ENCODE data around the gene EFNA2. TPM values are rescaled to one million over a fixed set of nuclear protein-coding genes. Genes with fewer than 3 reads are reported as not detected.

Gene EFNA2
- total RNA-seq, 2 donors from 2014 or later, result not detected

DNA sequence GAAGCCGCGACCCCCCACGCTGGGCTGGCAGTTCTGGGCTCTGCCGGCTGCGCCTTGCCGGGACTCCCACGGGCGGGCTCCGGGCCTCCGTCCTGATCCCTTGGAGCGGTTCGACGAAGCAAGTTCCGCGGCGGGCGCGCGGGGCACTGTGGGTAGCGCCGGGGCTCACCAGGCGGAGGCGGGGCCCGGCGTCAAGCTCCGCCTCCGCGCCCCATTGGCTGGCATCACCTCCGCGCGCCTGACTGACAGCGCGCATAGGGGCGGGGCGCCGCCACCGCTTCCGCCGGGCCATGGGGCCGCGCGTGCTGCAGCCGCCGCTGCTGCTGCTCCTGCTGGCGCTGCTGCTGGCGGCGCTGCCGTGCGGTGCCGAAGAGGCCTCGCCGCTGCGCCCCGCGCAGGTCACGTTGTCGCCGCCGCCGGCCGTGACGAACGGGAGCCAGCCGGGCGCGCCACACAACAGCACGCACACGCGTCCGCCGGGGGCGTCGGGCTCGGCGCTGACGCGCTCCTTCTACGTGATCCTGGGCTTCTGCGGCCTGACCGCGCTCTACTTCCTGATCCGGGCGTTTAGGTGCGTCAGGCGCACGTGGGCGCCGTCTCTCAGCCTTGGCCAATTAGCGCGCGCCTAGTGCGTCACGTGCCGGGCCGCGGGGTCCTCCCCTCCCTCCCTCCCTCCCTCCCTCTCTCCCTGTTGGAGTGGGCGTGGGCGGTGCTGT lies 10.3 kb upstream of the EFNA2 start, which contains the start of gene FAM174C:
Gene FAM174C, plus strand, starts transcription at position 271 of the 716 bp plus-strand sequence. Its CDS starts 20 bp downstream, at position 291.
- Mint-ChIP-seq H3K4me1 (peaks cover 42% of the 10 kb centered on the region), H3K4me3 (peak within 1 kb of the TSS; percentile 92), H3K27me3 (no peaks in the 10 kb centered on the region), H3K36me3 (ENCODE audit: low read depth) (peaks cover 4% of the 10 kb centered on the region), H3K27ac (peak within 1 kb of the TSS; percentile 98)
- no peaks in the 10 kb centered on the region for H3K9me3 ChIP-seq (ENCODE audit: control insufficient read depth, low read length, poor library complexity, severe bottlenecking)
- ATAC-seq (peak; percentile 83), DNase-seq (peak; percentile 86 to 98 (median 94))

DNA sequence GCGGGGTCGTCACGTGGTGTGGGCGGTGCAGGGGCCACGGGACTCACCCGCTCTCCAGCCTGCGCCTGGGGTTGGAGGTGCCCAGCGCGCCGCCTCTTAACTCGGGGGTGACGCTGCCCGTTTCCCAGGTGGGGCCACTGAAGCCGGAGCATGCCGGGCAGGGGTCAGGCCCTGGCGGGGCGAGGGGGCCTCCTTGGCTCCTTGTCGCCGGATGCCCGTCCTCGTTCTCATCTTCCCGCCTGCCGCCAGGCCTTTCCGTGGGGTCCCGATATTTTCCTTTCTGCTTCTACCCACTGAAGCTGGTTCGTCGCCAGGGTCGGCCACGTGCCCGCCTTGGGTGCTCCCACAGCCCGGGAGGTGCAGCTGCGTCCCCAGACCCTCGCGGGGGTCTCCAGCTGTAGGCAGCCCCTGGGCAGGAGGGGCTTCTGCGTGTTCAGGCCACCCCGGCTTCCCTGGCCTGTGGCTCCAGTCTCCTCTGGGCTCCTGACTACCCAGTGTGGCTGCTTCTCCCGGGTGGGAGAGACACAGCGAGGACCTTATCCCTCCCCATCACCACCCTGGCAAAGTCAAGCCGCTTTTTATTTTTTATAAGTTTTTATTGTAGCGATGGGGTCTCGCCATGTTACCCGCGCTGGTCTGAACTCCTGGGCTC lies 9.6 kb upstream of the EFNA2 start:
- peak overlapping the region; percentile 92 for H3K4me3 Mint-ChIP-seq
- ATAC-seq (no peak), DNase-seq (no peak)
- H3K36me3 Mint-ChIP-seq (ENCODE audit: low read depth), result peaks cover 3% of the 10 kb centered on the region
- no peaks in the 10 kb centered on the region for H3K9me3 ChIP-seq (ENCODE audit: control insufficient read depth, low read length, poor library complexity, severe bottlenecking)
- peak overlapping the region; percentile 98 for H3K27ac Mint-ChIP-seq
- H3K27me3 Mint-ChIP-seq, result no peaks in the 10 kb centered on the region
- peaks cover 38% of the 10 kb centered on the region for H3K4me1 Mint-ChIP-seq

DNA sequence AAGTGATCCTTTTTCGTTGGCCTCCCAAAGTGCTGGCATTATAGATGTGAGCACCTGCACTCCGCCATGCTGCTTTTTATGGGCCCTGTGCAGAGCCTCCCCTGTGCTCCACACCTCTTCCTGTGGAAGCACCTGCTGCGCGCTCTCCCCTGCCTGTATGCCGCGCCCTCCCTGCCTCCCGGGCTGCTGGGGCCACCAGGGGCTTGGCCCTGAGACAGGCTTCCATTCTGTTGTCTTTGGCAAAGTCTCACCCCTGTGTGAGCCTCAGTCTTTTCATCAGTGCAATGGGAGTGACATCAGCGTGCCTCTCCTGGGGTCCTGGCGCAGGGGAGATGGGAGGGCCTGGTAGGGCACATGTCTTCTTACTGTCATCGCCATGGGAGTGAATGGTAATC lies 9.0 kb upstream of the EFNA2 start:
- H3K9me3 ChIP-seq (ENCODE audit: control insufficient read depth, low read length, poor library complexity, severe bottlenecking), result no peaks in the 10 kb centered on the region
- Mint-ChIP-seq H3K27me3 (no peaks in the 10 kb centered on the region), H3K27ac (peak overlapping the region; percentile 98), H3K4me3 (peak overlapping the region; percentile 92), H3K36me3 (ENCODE audit: low read depth) (no peaks in the 10 kb centered on the region), H3K4me1 (peaks cover 33% of the 10 kb centered on the region)
- ATAC-seq, result no peak
- DNase-seq, result peak in 1 of 3 donors; percentile 30

DNA sequence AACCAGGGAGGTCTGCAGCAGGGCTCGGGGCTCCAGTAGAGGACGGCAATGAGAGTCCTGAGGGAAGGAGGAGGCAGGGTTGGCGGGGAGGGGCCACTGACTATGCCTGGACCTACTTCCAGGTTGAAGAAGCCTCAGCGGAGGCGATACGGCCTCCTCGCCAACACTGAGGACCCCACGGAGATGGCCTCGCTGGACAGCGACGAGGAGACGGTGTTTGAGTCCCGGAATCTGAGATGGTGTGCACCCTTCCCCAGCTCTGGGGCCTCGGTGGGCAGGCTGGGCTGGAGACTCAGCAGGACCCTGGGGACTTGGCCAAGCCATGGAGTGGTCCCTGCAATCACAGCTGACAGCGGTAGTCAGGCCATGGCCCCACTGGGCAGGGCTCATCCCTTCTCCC lies 8.6 kb upstream of the EFNA2 start:
- H3K9me3 ChIP-seq (ENCODE audit: control insufficient read depth, low read length, poor library complexity, severe bottlenecking), result no peaks in the 10 kb centered on the region
- Mint-ChIP-seq H3K36me3 (ENCODE audit: low read depth) (no peaks in the 10 kb centered on the region), H3K27ac (peak overlapping the region; percentile 98), H3K4me3 (peak overlapping the region; percentile 92), H3K4me1 (peaks cover 29% of the 10 kb centered on the region), H3K27me3 (no peaks in the 10 kb centered on the region)
- DNase-seq (no peak), ATAC-seq (no peak)

- Mint-ChIP-seq H3K36me3 (ENCODE audit: low read depth) (no peaks in the 10 kb centered on the region), H3K4me1 (peaks cover 23% of the 10 kb centered on the region), H3K27ac (no peak overlapping the region), H3K27me3 (no peaks in the 10 kb centered on the region), H3K4me3 (no peak overlapping the region)
- no peak for ATAC-seq
- H3K9me3 ChIP-seq (ENCODE audit: control insufficient read depth, low read length, poor library complexity, severe bottlenecking), result no peaks in the 10 kb centered on the region
- no peak for DNase-seq
Measured at GRCh38 chr19:1278074-1278473, 7.6 kb upstream of the EFNA2 start.

- no peak for ATAC-seq
- peak overlapping the region; percentile 43 for H3K27ac Mint-ChIP-seq
Measured at GRCh38 chr19:1278713-1279660, 6.7 kb upstream of the EFNA2 start.

GRCh38 chr19:1279782-1280341 lies 5.8 kb upstream of the EFNA2 start:
- peak overlapping the region; percentile 57 for H3K4me3 Mint-ChIP-seq
- no peak for ATAC-seq

More at GRCh38 chr19:1278713-1279660, 6.7 kb upstream of the EFNA2 start:
- H3K9me3 ChIP-seq (ENCODE audit: control insufficient read depth, low read length, poor library complexity, severe bottlenecking), result no peaks in the 10 kb centered on the region
- no peak overlapping the region for H3K4me3 Mint-ChIP-seq
- peaks cover 17% of the 10 kb centered on the region for H3K4me1 Mint-ChIP-seq
- no peaks in the 10 kb centered on the region for H3K36me3 Mint-ChIP-seq (ENCODE audit: low read depth)
- DNase-seq, result no peak
- peaks cover 1% of the 10 kb centered on the region for H3K27me3 Mint-ChIP-seq

DNA sequence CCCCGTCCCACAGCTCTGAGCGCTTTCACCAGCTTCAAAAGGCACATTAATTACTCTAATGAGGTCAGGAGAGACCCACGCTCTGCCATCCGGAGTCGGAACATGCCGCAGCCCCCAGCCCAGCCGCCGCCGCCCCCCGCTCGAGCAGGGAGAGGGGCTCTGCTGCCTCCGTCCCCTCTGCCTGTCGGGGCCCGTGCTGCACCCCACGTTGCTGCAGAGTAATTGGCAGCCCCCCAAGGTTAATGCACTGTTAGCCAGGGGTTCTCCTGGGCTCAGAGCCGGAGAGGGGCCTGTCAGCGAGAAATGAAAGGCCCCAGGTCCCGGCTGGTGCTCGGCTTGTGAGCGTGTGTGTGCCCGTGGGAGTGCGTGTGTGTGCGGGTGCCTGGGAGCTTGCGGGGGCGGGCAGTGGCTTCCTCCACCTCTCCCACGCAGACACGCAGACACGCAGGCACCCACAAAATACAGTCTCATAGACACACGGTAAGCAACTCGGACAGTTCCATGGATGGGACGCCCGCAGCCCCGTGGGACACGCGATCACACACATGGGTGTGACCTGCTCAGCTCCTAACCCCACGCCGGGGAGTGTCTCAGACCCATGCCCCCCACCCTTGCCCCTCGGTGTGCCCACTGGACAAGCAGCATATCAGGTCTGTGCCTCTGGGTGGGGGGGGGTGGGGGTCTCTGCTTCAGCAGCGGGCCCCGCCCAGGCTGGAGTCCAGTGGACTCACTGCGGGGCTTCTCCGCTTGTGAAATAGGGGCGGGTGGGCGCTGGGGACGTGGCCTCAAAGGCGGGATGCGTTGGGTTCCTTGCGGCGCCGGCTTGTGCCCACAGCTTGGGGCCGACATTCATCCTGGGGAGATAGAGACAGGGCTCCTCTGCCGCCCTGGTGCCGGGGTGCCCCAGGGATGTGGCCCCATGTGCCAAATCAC lies 4.8 kb upstream of the EFNA2 start:
- DNase-seq (no peak), ATAC-seq (no peak)
- H3K36me3 Mint-ChIP-seq (ENCODE audit: low read depth), result peaks cover 2% of the 10 kb centered on the region
- peaks cover 13% of the 10 kb centered on the region for H3K27me3 Mint-ChIP-seq
- H3K4me3 Mint-ChIP-seq, result no peak overlapping the region
- peak overlapping the region; percentile 43 for H3K27ac Mint-ChIP-seq
- H3K4me1 Mint-ChIP-seq, result peaks cover 15% of the 10 kb centered on the region
- H3K9me3 ChIP-seq (ENCODE audit: control insufficient read depth, low read length, poor library complexity, severe bottlenecking), result no peaks in the 10 kb centered on the region

More at GRCh38 chr19:1279782-1280341, 5.8 kb upstream of the EFNA2 start:
- H3K9me3 ChIP-seq (ENCODE audit: control insufficient read depth, low read length, poor library complexity, severe bottlenecking), result no peaks in the 10 kb centered on the region
- peak overlapping the region; percentile 43 for H3K27ac Mint-ChIP-seq
- H3K4me1 Mint-ChIP-seq, result peaks cover 18% of the 10 kb centered on the region
- peaks cover 2% of the 10 kb centered on the region for H3K36me3 Mint-ChIP-seq (ENCODE audit: low read depth)
- peaks cover 10% of the 10 kb centered on the region for H3K27me3 Mint-ChIP-seq
- peak; percentile 62 to 78 (median 67) for DNase-seq

DNA sequence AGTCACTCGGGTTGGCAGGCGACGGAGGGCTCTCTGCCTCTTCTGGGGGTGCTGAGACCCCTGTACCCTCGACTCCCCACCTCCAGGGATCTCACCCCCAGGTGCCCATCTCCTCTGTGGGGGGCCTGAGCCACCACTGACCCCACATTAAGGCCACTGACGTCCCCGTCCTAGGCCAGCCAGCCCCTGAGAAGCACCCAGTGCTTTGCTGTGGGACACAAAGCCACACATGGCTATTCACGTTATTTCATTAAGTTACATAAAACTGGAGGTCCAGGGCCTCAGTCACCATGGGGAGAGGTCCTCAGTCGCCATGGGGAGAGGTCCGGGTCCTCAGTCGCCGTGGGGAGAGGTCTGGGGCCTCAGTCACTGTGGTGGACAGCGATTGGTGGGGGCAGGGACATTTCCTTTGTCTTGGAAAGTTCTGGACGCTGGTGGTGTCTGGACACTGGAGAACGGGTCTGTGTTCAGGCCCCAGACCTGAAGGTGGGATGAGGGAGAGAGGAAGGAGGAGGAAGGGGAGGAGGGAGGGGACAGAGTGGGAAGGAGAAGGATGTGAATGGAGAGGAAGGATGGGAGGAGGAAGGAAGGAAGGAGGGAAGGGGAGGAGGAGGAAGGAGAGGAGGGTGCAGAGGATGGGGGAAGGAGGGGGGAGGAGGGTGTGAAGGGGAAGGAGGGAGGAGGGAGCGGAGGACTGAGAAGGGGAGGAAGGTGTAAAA lies 3.9 kb upstream of the EFNA2 start:
- Mint-ChIP-seq H3K4me1 (peaks cover 15% of the 10 kb centered on the region), H3K4me3 (no peak overlapping the region)
- ATAC-seq, result no peak

GRCh38 chr19:1282588-1283206 lies 3.0 kb upstream of the EFNA2 start:
- Mint-ChIP-seq H3K36me3 (ENCODE audit: low read depth) (peaks cover 2% of the 10 kb centered on the region), H3K27me3 (peaks cover 17% of the 10 kb centered on the region), H3K27ac (no peak overlapping the region), H3K4me3 (no peak overlapping the region), H3K4me1 (peaks cover 13% of the 10 kb centered on the region)
- H3K9me3 ChIP-seq (ENCODE audit: control insufficient read depth, low read length, poor library complexity, severe bottlenecking), result no peaks in the 10 kb centered on the region
- no peak for DNase-seq
- no peak for ATAC-seq

More for the DNA sequence above, 3.9 kb upstream of the EFNA2 start:
- no peaks in the 10 kb centered on the region for H3K9me3 ChIP-seq (ENCODE audit: control insufficient read depth, low read length, poor library complexity, severe bottlenecking)
- Mint-ChIP-seq H3K27ac (no peak overlapping the region), H3K27me3 (peaks cover 17% of the 10 kb centered on the region), H3K36me3 (ENCODE audit: low read depth) (peaks cover 2% of the 10 kb centered on the region)
- no peak for DNase-seq

DNA sequence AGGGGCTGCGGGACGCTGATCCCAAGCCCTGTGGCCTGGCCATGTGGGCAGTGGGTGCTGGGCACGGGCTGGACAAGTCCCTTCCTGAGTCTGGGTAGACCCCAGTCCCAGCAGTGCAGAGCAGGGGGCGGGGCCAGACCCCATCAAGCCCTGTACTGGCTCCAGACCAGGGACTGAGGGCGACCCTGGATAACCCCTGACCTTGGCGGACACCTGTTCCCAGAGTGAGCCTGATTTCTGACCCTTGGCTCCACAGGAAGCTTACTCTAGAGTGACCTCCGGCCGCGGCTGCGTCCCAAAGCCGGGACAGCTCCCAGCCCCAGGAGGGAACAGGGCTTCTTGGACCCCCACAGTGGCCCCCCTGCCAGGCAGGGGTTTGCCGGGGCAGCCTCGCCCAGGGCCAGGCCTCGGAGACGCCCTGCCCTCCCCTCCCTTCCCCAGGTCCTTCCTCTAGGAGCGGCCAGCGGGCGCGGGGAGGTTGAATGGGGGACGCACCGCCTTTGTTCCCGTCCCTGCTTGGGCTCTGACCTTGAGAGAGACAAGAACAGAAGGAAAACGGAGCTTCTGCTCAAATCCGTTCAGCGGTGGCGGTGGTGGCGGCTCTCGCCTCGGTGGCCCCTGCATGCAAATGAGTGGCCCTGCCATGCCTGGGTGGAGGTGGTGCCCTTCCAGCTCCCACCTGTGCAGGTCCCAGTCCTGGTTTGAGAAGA lies 2.3 kb upstream of the EFNA2 start:
- H3K27me3 Mint-ChIP-seq, result peaks cover 17% of the 10 kb centered on the region
- no peak overlapping the region for H3K4me3 Mint-ChIP-seq
- ATAC-seq (no peak), DNase-seq (no peak)
- H3K4me1 Mint-ChIP-seq, result peaks cover 13% of the 10 kb centered on the region
- no peak overlapping the region for H3K27ac Mint-ChIP-seq
- no peaks in the 10 kb centered on the region for H3K9me3 ChIP-seq (ENCODE audit: control insufficient read depth, low read length, poor library complexity, severe bottlenecking)
- H3K36me3 Mint-ChIP-seq (ENCODE audit: low read depth), result peaks cover 2% of the 10 kb centered on the region
